D721Med (cell line): ENCODE data around the gene WTAP.

Source experiments
- DNase-seq: peaks from one replicate; pipeline ENCODE4 v3.0.0; 2011; ENCODE audit warnings: low spot score; ENCODE audit not compliant: insufficient read length
- FAIRE-seq: peaks from 2 replicates; lab custom pipeline; 2011; peaks lifted over from hg19 to GRCh38; lab: Jason Lieb, UNC
- CTCF ChIP-seq: IDR thresholded peaks from 2 replicates; pipeline ENCODE4 v1.5.1; 2012; ENCODE audit warnings: mild to moderate bottlenecking, control low read depth; ENCODE audit not compliant: insufficient read depth; ENCODE audit errors: missing control alignments

The WTAP gene

DNA sequence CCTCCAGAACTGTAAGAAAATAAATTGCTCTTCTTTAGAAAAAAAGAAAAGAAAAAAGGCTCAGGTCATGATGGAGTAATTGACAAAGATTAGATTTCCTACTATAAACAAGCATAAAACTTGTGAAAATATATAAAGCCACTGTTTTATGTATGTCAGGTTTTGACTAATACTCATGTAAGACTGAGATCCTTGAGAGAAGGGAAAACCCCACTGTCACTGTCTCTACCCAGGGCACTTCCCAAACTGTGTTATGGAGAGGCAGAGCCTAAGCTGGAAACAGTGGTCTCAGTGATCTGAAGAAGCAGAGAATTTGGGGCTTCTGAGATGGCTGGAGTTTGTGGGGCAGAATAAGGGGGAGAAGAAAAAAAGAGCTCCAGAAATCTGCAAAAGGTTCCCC, 42.2 kb downstream of the WTAP start:
- DNase-seq, result no peak
- no peak for FAIRE-seq
- no peak for TF ChIP-seq CTCF

GRCh38 chr6:159772196-159772595, 44.9 kb downstream of the WTAP start:
- DNase-seq (no peak), FAIRE-seq (no peak)
- no peak for TF ChIP-seq CTCF

GRCh38 chr6:159777240-159777904, 50.1 kb downstream of the WTAP start:
- DNase-seq, result no peak
- FAIRE-seq, result no peak
- no peak for TF ChIP-seq CTCF

- DNase-seq (no peak), FAIRE-seq (no peak)
- TF ChIP-seq CTCF, result no peak
Measured at GRCh38 chr6:159778131-159778530, 50.8 kb downstream of the WTAP start.

GRCh38 chr6:159778542-159779103, 51.3 kb downstream of the WTAP start:
- FAIRE-seq, result no peak
- DNase-seq, result no peak
- no peak for TF ChIP-seq CTCF

- no peak for FAIRE-seq
- DNase-seq, result no peak
Measured at GRCh38 chr6:159788276-159788675, 61.0 kb downstream of the WTAP start.

More at GRCh38 chr6:159788276-159788675, 61.0 kb downstream of the WTAP start:
- TF ChIP-seq CTCF, result no peak
